PFSK-1 (cell line): Measurements from ENCODE around the gene MUC4.

ENCODE experiments used
- FOXP2 ChIP-seq: optimal IDR thresholded peaks from 2 replicates; pipeline ENCODE3; 2011; ENCODE audit warnings: borderline replicate concordance, control low read depth, inconsistent platforms; ENCODE audit not compliant: insufficient read depth; ENCODE audit errors: extremely low read length, extremely low read depth
- POLR2AphosphoS5 ChIP-seq: IDR thresholded peaks from 2 replicates; pipeline ENCODE4 v1.6.1; 2012; ENCODE audit warnings: low read depth, mild to moderate bottlenecking, control low read depth, low read length, moderate library complexity
- SIN3A ChIP-seq: IDR thresholded peaks from 2 replicates; pipeline ENCODE4 v1.6.1; 2012; ENCODE audit warnings: mild to moderate bottlenecking, low read length, moderate library complexity, borderline replicate concordance; ENCODE audit not compliant: insufficient read depth
- TAF1 ChIP-seq: IDR thresholded peaks from 2 replicates; pipeline ENCODE4 v1.6.1; 2012; ENCODE audit warnings: low read length, control low read depth, borderline replicate concordance; ENCODE audit not compliant: insufficient read depth
- TF ChIP-seq, protein P1 (sequence below), 2 experiments: IDR thresholded peaks; 2 replicates each; pipeline versions ENCODE4 v1.6.1 to v1.8.0; 2011 to 2012; ENCODE audit warnings: low read depth in 2 of 2, low read length in 2 of 2, control low read depth in 1 of 2, inconsistent platforms in 1 of 2, mild to moderate bottlenecking in 1 of 2, moderate library complexity in 1 of 2; ENCODE audit not compliant: insufficient read depth in 1 of 2

Gene MUC4

DNA sequence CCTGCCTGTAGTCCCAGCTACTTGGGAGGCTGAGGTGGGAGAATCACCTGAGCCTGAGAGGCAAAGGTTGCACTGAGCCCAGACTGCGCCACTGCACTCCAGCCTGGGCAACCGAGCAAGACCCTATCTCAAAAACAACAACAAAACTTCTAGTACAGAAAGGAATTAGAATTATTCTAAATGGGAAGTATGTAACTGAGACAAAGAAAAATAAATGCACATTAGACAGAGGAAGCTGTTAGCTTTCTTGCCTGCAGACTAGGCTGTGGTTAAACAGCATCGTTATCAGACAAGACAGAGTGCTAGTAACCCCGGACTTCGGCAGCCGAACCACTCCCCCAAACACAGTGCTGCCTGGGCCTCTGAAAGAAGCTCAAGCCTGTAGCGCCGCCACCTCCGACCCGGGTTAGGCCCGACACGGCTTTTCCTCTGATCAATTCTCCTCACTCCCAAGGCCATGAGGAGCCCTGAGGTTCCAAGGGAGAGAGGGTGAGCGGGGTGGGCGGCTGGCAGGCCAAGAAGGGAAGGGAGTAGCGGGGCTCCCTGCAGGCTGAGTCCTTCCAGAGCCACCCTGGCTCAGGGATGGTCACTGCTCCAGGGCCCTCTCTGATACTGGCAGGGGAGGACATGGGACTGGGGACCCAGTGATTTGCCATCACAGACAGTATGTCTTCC lies 44.8 kb upstream of the MUC4 start:
- no peak for TF ChIP-seq POLR2AphosphoS5
- TF ChIP-seq SIN3A, result no peak
- TF ChIP-seq FOXP2, result no peak
- TF ChIP-seq, protein P1, sequence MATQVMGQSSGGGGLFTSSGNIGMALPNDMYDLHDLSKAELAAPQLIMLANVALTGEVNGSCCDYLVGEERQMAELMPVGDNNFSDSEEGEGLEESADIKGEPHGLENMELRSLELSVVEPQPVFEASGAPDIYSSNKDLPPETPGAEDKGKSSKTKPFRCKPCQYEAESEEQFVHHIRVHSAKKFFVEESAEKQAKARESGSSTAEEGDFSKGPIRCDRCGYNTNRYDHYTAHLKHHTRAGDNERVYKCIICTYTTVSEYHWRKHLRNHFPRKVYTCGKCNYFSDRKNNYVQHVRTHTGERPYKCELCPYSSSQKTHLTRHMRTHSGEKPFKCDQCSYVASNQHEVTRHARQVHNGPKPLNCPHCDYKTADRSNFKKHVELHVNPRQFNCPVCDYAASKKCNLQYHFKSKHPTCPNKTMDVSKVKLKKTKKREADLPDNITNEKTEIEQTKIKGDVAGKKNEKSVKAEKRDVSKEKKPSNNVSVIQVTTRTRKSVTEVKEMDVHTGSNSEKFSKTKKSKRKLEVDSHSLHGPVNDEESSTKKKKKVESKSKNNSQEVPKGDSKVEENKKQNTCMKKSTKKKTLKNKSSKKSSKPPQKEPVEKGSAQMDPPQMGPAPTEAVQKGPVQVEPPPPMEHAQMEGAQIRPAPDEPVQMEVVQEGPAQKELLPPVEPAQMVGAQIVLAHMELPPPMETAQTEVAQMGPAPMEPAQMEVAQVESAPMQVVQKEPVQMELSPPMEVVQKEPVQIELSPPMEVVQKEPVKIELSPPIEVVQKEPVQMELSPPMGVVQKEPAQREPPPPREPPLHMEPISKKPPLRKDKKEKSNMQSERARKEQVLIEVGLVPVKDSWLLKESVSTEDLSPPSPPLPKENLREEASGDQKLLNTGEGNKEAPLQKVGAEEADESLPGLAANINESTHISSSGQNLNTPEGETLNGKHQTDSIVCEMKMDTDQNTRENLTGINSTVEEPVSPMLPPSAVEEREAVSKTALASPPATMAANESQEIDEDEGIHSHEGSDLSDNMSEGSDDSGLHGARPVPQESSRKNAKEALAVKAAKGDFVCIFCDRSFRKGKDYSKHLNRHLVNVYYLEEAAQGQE (IDR thresholded peaks at IDR 0.05; ENCODE audit: insufficient read depth in 1 of 2, low read depth in 2 of 2, low read length in 2 of 2), result no peak
- no peak for TF ChIP-seq TAF1

DNA sequence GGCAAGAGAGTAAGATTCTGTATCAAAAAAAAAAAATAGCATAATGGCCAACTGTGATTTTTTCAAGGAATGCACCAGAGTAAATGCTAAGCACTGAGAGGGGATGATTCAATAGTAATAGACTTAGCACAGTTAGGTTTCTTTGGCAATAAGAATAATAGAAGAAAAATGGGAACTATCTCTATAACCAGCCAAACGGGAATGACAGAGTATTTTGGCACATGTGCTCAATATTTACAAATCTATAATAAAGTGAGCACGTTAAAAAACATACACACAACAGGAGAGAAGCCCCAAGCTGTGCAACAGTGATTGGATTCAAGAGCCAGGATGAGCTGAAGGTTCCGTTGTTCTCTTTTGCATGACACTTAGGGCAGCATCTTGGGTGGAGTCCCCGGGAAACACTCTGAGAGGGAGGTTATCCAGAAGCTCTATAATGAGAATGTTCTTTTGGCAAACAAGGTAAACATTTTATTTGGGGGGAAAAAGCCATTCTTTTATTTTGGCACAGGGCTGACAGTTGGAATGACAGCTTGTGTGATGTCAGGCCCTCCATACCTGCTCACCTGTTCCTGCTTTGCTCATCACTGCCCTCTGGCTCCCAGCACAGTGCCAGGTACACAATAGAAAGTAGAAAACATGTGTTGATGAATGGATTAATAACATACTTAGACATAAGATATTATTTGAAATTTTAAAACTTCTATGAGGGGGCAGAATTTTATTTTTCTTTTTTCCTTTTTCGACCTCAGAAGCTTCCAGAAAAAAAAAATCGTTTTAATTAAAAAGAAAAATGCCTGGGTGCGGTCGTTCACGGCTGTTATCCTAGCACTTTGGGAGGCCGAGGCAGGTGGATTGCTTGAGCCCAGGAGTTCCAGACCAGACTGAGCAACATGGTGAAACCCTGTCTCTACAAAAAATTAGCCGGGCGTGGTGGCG lies 44.0 kb upstream of the MUC4 start:
- TF ChIP-seq POLR2AphosphoS5 (no peak), TAF1 (no peak), FOXP2 (no peak), SIN3A (no peak)
- TF ChIP-seq, protein P1 (IDR thresholded peaks at IDR 0.05; ENCODE audit: insufficient read depth in 1 of 2, low read depth in 2 of 2, low read length in 2 of 2), result no peak

DNA sequence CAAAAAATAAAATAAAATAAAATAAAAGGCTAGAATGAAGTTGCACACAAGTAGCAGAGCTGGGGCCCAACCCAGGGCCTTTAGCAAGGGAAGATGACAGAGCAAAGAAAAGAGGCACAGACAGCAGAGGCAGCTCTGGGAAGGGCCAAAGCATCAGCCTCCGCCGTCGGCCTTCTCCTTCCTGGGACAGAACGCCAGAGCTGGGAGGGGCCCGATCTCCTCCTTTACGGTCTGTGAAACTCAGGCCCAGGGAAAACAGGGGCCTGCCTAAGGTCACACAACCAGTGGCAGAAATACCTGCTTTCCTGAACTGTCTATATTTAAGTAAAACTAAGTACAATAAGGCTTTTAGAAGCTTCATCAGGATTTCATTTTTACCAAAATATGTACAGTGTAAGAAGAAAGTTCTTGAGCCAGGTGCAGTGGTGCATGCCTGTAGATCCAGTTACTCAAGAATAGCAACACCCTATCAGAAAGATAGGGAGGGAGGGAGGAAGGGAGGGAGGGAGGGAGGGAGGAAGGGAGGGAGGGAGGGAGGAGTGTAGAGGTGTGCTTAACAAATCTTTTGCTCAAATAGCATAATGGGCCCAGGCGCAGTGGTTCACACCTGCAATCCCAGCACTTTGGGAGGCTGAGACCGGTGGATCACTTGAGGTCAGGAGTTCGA lies 43.0 kb upstream of the MUC4 start:
- TF ChIP-seq SIN3A (no peak), TAF1 (no peak), FOXP2 (no peak), POLR2AphosphoS5 (no peak)
- TF ChIP-seq, protein P1 (IDR thresholded peaks at IDR 0.05; ENCODE audit: insufficient read depth in 1 of 2, low read depth in 2 of 2, low read length in 2 of 2), result no peak

DNA sequence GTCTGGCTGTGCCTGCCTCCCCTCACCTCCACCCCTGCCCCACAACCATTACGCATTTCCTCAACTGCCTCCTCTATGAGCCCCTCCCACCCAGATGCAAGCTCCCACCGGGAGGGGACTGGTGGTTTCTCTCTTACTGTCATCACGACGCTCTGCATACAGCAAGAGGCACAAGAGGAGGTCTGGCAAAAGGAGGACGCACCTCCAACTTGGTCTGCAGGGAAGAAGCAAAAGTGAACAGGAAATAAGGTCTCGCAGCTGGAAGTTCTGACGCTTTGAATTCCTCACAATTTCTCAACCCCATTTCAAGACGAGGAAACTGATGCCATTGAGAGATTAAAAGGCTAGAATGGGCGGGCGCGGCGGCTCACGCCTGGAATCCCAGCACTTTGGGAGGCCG lies 42.3 kb upstream of the MUC4 start:
- no peak for TF ChIP-seq SIN3A
- TF ChIP-seq FOXP2, result no peak
- TF ChIP-seq POLR2AphosphoS5, result no peak
- no peak for TF ChIP-seq TAF1
- TF ChIP-seq, protein P1 (IDR thresholded peaks at IDR 0.05; ENCODE audit: insufficient read depth in 1 of 2, low read depth in 2 of 2, low read length in 2 of 2), result no peak
